Right lobe of liver (tissue), 4 donors: ENCODE results near the gene LRRK2.

Source experiments
- POLR2A ChIP-seq: fragments of 450-650 bp; IDR thresholded peaks from one replicate; pipeline ENCODE4 v1.6.1; 2017; ENCODE audit warnings: antibody characterized with exemption, mild to moderate bottlenecking
- TF ChIP-seq, protein P1 (sequence below), 4 donors: fragments of 200-600 bp in 3 of 4; fragments of 450-650 bp in 1 of 4; IDR thresholded peaks; one replicate each; pipeline versions ENCODE4 v1.5.1 to v1.8.0; 2016 to 2022; ENCODE audit warnings: antibody characterized with exemption in 4 of 4, mild to moderate bottlenecking in 2 of 4
- donor health status: DM: no; HTN: no; CAD: no.
- donor health status: DM: no; HTN: no; CAD: no.
- donor health status: DM: no; HTN: yes; CAD: no.

DNA sequence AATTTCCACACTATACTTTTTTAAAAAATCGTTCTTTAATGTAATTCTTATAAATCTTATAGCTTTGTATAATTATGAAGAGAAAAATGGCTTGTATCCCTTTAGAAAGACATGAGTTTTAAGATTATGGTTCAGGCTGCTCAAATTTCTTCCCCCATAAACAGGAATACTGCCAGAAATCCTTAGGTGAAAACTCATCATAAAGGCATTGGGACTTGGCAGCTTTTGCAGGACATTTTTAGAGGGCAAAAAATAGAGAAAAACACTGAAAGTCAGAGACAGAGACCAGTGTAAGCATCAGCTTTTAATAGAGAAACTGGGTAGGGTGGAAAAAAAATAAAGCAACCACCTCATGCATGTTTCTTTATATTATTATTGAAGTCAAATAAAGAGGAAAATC lies 29.1 kb downstream of the LRRK2 start:
- TF ChIP-seq, protein P1, sequence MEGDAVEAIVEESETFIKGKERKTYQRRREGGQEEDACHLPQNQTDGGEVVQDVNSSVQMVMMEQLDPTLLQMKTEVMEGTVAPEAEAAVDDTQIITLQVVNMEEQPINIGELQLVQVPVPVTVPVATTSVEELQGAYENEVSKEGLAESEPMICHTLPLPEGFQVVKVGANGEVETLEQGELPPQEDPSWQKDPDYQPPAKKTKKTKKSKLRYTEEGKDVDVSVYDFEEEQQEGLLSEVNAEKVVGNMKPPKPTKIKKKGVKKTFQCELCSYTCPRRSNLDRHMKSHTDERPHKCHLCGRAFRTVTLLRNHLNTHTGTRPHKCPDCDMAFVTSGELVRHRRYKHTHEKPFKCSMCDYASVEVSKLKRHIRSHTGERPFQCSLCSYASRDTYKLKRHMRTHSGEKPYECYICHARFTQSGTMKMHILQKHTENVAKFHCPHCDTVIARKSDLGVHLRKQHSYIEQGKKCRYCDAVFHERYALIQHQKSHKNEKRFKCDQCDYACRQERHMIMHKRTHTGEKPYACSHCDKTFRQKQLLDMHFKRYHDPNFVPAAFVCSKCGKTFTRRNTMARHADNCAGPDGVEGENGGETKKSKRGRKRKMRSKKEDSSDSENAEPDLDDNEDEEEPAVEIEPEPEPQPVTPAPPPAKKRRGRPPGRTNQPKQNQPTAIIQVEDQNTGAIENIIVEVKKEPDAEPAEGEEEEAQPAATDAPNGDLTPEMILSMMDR (IDR thresholded peaks at IDR 0.05), result no peak
- no peak for TF ChIP-seq POLR2A
